Ascending aorta (tissue), 2 donors: ENCODE data around the gene MBD3. TPM values are rescaled to one million over a fixed set of nuclear protein-coding genes. Genes with fewer than 3 reads are reported as not detected.

ENCODE experiments used
- DNase-seq, 2 donors: peaks; one replicate each; pipeline ENCODE4 v3.0.0-alpha.2; 2019; ENCODE audit warnings: low spot score in 2 of 2
- H3K27ac ChIP-seq, 2 donors: fragments of 200-600 bp; sonication (generic); one replicate each; pipeline ENCODE4 v1.5.1; 2016 to 2017; ENCODE audit warnings: mild to moderate bottlenecking in 1 of 2
- H3K27me3 ChIP-seq: fragments of 200-600 bp; sonication (generic); one replicate; pipeline ENCODE4 v1.5.1; 2017
- H3K36me3 ChIP-seq, 2 donors: fragments of 200-600 bp; sonication (generic); one replicate each; pipeline ENCODE4 v1.5.1; 2016
- H3K4me1 ChIP-seq, 2 donors: fragments of 200-600 bp; sonication (generic); one replicate each; pipeline ENCODE4 v1.5.1; 2016 to 2017; ENCODE audit warnings: mild to moderate bottlenecking in 1 of 2
- H3K4me3 ChIP-seq, 2 donors: fragments of 200-600 bp; sonication (generic); one replicate each; pipeline ENCODE4 v1.5.1; 2016 to 2017; ENCODE audit warnings: mild to moderate bottlenecking in 1 of 2
- H3K9me3 ChIP-seq, 2 donors: fragments of 200-600 bp; sonication (generic); one replicate each; pipeline ENCODE4 v1.5.1; 2016
- intact Hi-C: fragments of 100-400 bp; cut with DNase I; formaldehyde crosslinking; loops from one replicate; pipeline ENCODE4 v1.15.1; 2023
- total RNA-seq: library from RNA; depleted of rRNA; stranded (reverse); fragments of >200 nt; gene quantifications from one replicate; pipeline ENCODE4 v1.1.0, GENCODE V29; 2016
- TF ChIP-seq, protein P1 (sequence below), 3 experiments: fragments of 200-600 bp in 2 of 3; fragments of 450-650 bp in 1 of 3; sonication (generic) in 2 of 3; IDR thresholded peaks; one replicate each; pipeline ENCODE4 v1.5.1; 2016 to 2019; ENCODE audit warnings: antibody characterized with exemption in 3 of 3, mild to moderate bottlenecking in 1 of 3, moderate library complexity in 1 of 3

Gene MBD3
- total RNA-seq, 1 donor from 2014 or later, result 143 TPM

GRCh38 chr19:1629256-1629808 is 36.7 kb upstream of the MBD3 start:
- H3K4me3 ChIP-seq, result no peak overlapping the region
- no peak overlapping the region for H3K27ac ChIP-seq
- no peaks in the 10 kb centered on the region for H3K4me1 ChIP-seq
- TF ChIP-seq, protein P1, sequence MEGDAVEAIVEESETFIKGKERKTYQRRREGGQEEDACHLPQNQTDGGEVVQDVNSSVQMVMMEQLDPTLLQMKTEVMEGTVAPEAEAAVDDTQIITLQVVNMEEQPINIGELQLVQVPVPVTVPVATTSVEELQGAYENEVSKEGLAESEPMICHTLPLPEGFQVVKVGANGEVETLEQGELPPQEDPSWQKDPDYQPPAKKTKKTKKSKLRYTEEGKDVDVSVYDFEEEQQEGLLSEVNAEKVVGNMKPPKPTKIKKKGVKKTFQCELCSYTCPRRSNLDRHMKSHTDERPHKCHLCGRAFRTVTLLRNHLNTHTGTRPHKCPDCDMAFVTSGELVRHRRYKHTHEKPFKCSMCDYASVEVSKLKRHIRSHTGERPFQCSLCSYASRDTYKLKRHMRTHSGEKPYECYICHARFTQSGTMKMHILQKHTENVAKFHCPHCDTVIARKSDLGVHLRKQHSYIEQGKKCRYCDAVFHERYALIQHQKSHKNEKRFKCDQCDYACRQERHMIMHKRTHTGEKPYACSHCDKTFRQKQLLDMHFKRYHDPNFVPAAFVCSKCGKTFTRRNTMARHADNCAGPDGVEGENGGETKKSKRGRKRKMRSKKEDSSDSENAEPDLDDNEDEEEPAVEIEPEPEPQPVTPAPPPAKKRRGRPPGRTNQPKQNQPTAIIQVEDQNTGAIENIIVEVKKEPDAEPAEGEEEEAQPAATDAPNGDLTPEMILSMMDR (IDR thresholded peaks at IDR 0.05), result no peak
- peaks cover 14 to 40% of the 10 kb centered on the region in 2 donors for H3K36me3 ChIP-seq
- DNase-seq, result no peak
- no peaks in the 10 kb centered on the region for H3K9me3 ChIP-seq
- intact Hi-C loops, result no loop called here
- no peaks in the 10 kb centered on the region for H3K27me3 ChIP-seq

DNA sequence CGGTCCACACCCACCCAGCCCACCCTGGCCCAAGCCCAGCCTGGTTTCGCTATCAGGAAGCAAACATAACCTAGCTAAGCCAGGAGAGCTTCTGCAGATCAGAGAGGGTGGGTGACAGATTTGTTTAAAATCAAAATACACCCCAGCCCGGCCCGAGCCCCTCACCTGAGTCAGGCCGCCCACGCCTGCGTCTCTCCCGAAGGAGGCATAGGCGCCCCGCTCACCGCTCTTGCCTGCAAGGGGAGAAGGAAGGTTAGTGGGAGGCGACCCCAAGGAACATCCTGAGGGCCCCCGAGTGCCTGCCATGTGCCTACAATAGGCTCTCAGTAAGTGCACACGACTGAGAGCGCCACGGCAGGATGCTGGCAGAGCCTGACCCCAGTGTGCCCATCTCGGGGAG is 34.5 kb upstream of the MBD3 start:
- Histone ChIP-seq H3K4me1 (no peaks in the 10 kb centered on the region), H3K9me3 (no peaks in the 10 kb centered on the region), H3K27me3 (no peaks in the 10 kb centered on the region), H3K36me3 (peaks cover 29 to 34% of the 10 kb centered on the region in 2 donors), H3K27ac (no peak overlapping the region), H3K4me3 (no peak overlapping the region)
- intact Hi-C loops, result no loop called here
- DNase-seq, result no peak
- TF ChIP-seq, protein P1 (IDR thresholded peaks at IDR 0.05), result no peak

DNA sequence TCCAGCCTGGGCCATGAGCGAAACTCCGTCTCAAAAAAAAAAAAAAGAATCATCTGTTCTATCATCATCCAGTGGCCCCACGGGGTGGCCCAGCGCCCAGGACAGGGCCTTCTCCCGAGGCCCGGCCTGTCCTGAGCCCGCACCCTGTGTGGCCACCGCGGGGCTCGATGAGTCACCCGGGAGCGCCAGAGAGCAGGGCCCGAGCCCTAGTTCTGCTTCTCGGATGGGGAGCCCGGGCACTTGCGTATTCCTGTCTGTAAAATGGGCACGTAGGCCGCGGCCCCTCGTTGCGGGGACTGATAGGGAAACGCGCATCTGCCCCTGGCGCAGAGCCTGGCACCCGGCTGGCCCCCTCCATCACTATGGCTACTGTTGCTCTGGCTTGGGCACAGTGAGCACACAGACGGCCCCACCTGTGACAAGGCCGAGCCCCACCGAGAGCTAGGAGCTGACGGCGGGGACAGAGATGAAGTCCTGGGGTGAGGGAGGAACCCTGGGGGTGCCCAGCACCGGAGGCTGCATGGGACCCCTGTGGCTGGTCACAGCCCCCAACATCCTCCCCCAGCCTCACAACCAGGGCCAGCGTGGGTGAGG is 33.8 kb upstream of the MBD3 start:
- no peaks in the 10 kb centered on the region for H3K4me1 ChIP-seq
- no peak for DNase-seq
- H3K4me3 ChIP-seq, result no peak overlapping the region
- TF ChIP-seq, protein P1 (IDR thresholded peaks at IDR 0.05), result no peak
- H3K36me3 ChIP-seq, result peaks cover 29 to 34% of the 10 kb centered on the region in 2 donors
- H3K9me3 ChIP-seq, result no peaks in the 10 kb centered on the region
- H3K27me3 ChIP-seq, result no peaks in the 10 kb centered on the region
- H3K27ac ChIP-seq, result no peak overlapping the region
- intact Hi-C loops, result no loop called here

- Histone ChIP-seq H3K36me3 (peaks cover 25 to 52% of the 10 kb centered on the region in 2 donors), H3K27ac (no peak overlapping the region), H3K4me1 (no peaks in the 10 kb centered on the region), H3K27me3 (no peaks in the 10 kb centered on the region), H3K4me3 (no peak overlapping the region), H3K9me3 (no peaks in the 10 kb centered on the region)
- DNase-seq, result no peak
- TF ChIP-seq, protein P1 (IDR thresholded peaks at IDR 0.05), result peak; percentile 30 to 53 (median 33)
- intact Hi-C loops, result no loop called here
These were observed 31.8 kb upstream of the MBD3 start for GRCh38 chr19:1624458-1624857.

DNA sequence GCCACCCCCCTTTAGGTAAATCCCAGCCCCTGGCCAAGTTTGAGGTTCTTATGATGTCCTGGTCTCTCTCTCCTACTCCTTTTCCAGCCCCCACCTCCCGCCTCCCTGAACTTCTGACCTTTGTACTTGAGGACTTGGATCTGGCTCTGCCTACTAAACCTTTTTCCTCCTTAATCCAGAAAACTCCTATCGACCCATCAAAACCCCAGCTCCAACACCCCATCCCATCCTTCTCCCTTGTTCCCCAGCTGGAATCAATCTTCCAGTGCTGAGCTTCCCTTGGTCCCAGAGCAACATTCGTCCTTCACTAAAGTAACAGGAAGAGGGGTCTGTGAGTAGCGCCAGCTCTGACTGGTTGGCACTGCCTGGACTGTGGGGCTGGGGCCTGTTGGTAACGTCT is 29.9 kb upstream of the MBD3 start:
- Histone ChIP-seq H3K4me1 (no peaks in the 10 kb centered on the region), H3K36me3 (peaks cover 32 to 62% of the 10 kb centered on the region in 2 donors), H3K27me3 (no peaks in the 10 kb centered on the region), H3K4me3 (no peak overlapping the region), H3K27ac (no peak overlapping the region), H3K9me3 (no peaks in the 10 kb centered on the region)
- TF ChIP-seq, protein P1 (IDR thresholded peaks at IDR 0.05), result no peak
- no peak for DNase-seq
- intact Hi-C loops, result no loop called here
